ENCODE data around the gene FHDC1. TPM values are rescaled to one million over a fixed set of nuclear protein-coding genes. Genes with fewer than 3 reads are reported as not detected.

The FHDC1 gene
- total and polyA plus RNA-seq, 11 donors = 0.04 to 0.97 (median 0.21) TPM

GRCh38 chr4:153018031-153018430 is 81.9 kb downstream of the FHDC1 start:
- Histone ChIP-seq H3K27ac (no peak overlapping the region), H3K36me3 (no peaks in the 10 kb centered on the region), H3K9me3 (no peaks in the 10 kb centered on the region), H3K4me3 (no peak overlapping the region), H3K4me1 (no peaks in the 10 kb centered on the region), H3K27me3 (peaks cover 0 to 5% (median 0%) of the 10 kb centered on the region in 9 donors)
- intact Hi-C loops (cut with DNase I) = no loop called here
- TF ChIP-seq CTCF (IDR thresholded peaks at IDR 0.05) (no peak), POLR2A (IDR thresholded peaks at IDR 0.05) (no peak)
- ATAC-seq (no peak), DNase-seq (no peak)
- 86 to 94% (median 89%) methylated on average over 4 of the region's 4 CpGs for WGBS, 4 donors

- ATAC-seq = no peak
- no peak for TF ChIP-seq POLR2A (IDR thresholded peaks at IDR 0.05)
- TF ChIP-seq CTCF (IDR thresholded peaks at IDR 0.05) = no peak
- Histone ChIP-seq H3K4me1 (no peaks in the 10 kb centered on the region), H3K9me3 (no peaks in the 10 kb centered on the region), H3K27me3 (peaks cover 0 to 5% (median 0%) of the 10 kb centered on the region in 9 donors), H3K4me3 (no peak overlapping the region), H3K27ac (no peak overlapping the region), H3K36me3 (no peaks in the 10 kb centered on the region)
- 92 to 100% (median 95%) methylated on average over 1 of the region's 1 CpG for WGBS, 4 donors
- intact Hi-C loops (cut with DNase I) = no loop called here
- DNase-seq = no peak
These were observed 82.6 kb downstream of the FHDC1 start for GRCh38 chr4:153018684-153019083.

- DNase-seq (no peak), ATAC-seq (no peak)
- Histone ChIP-seq H3K36me3 (no peaks in the 10 kb centered on the region), H3K27me3 (peaks cover 0 to 5% (median 0%) of the 10 kb centered on the region in 9 donors), H3K9me3 (no peaks in the 10 kb centered on the region), H3K27ac (no peak overlapping the region), H3K4me1 (no peaks in the 10 kb centered on the region), H3K4me3 (no peak overlapping the region)
- no peak for TF ChIP-seq POLR2A (IDR thresholded peaks at IDR 0.05)
- intact Hi-C loops (cut with DNase I) = no loop called here
- WGBS, 4 donors = 94 to 97% (median 96%) methylated on average over 8 to 9 of the region's 9 CpGs
These were observed 83.8 kb downstream of the FHDC1 start for GRCh38 chr4:153019906-153020305.

- H3K4me1 ChIP-seq = no peaks in the 10 kb centered on the region
- H3K9me3 ChIP-seq = no peaks in the 10 kb centered on the region
- no peak overlapping the region for H3K27ac ChIP-seq
- intact Hi-C loops (cut with DNase I) = no loop called here
- WGBS, 4 donors = 88 to 94% (median 92%) methylated on average over 7 of the region's 7 CpGs
- H3K4me3 ChIP-seq = no peak overlapping the region
- TF ChIP-seq POLR2A (IDR thresholded peaks at IDR 0.05) (no peak), CTCF (IDR thresholded peaks at IDR 0.05) (no peak)
- peaks cover 0 to 5% (median 0%) of the 10 kb centered on the region in 9 donors for H3K27me3 ChIP-seq
- ATAC-seq = no peak
- H3K36me3 ChIP-seq = no peaks in the 10 kb centered on the region
- no peak for DNase-seq
These were observed 84.3 kb downstream of the FHDC1 start for GRCh38 chr4:153020457-153020856.

GRCh38 chr4:153021276-153021675 is 85.2 kb downstream of the FHDC1 start:
- intact Hi-C loops (cut with DNase I) = no loop called here
- H3K27me3 ChIP-seq = peaks cover 0 to 5% (median 0%) of the 10 kb centered on the region in 9 donors
- no peaks in the 10 kb centered on the region for H3K9me3 ChIP-seq
- TF ChIP-seq CTCF (IDR thresholded peaks at IDR 0.05) = no peak
- TF ChIP-seq POLR2A (IDR thresholded peaks at IDR 0.05) = no peak
- H3K4me1 ChIP-seq = no peaks in the 10 kb centered on the region
- no peaks in the 10 kb centered on the region for H3K36me3 ChIP-seq
- 69 to 75% (median 73%) methylated on average over 7 to 8 of the region's 8 CpGs for WGBS, 4 donors
- H3K27ac ChIP-seq = no peak overlapping the region
- DNase-seq (no peak), ATAC-seq (no peak)
- H3K4me3 ChIP-seq = no peak overlapping the region
